Measurements from ENCODE around the gene PIK3CB. TPM values are rescaled to one million over a fixed set of nuclear protein-coding genes. Genes with fewer than 3 reads are reported as not detected.

PIK3CB gene
- total RNA-seq, 1 experiment from 2014 or later: 35.6 TPM

GRCh38 chr3:138879541-138880380, 45.0 kb upstream of the PIK3CB start:
- Histone ChIP-seq H3K18ac (ENCODE audit: insufficient read length, low read depth, low read length) (no peak overlapping the region), H3K4me2 (ENCODE audit: insufficient read depth, insufficient read length, low read length) (no peak overlapping the region), H2BK15ac (ENCODE audit: low read depth, low read length) (no peak overlapping the region), H2BK120ac (ENCODE audit: low read depth, low read length, poor library complexity, severe bottlenecking) (no peak overlapping the region), H3K79me2 (ENCODE audit: insufficient read depth, low read length) (no peaks in the 10 kb centered on the region), H2BK20ac (ENCODE audit: low read depth, low read length, poor library complexity, severe bottlenecking) (no peak overlapping the region), H4K20me1 (ENCODE audit: control insufficient read depth, insufficient read depth, insufficient read length) (no peaks in the 10 kb centered on the region), H2BK5ac (ENCODE audit: insufficient read length, low read length) (no peak overlapping the region), H2BK12ac (ENCODE audit: insufficient read length, low read depth, low read length) (no peak overlapping the region), H4K8ac (replicated peaks; ENCODE audit: insufficient read length, low read depth, low read length) (no peak overlapping the region), H3K27me3 (ENCODE audit: insufficient read depth, low read length) (no peaks in the 10 kb centered on the region), H3K79me1 (ENCODE audit: insufficient read depth, low read depth, low read length, poor library complexity, severe bottlenecking) (no peaks in the 10 kb centered on the region), H4K91ac (ENCODE audit: insufficient read length, low read depth, low read length) (no peak overlapping the region), H4K5ac (ENCODE audit: insufficient read length, low read depth, low read length) (no peak overlapping the region), H3K27ac (ENCODE audit: insufficient read length, low read depth, low read length) (no peak overlapping the region), H3K9ac (ENCODE audit: extremely low read depth, insufficient read length, low read length) (no peak overlapping the region), H3K14ac (ENCODE audit: insufficient read depth, low read length) (no peak overlapping the region), H3K4ac (ENCODE audit: low read depth, low read length) (no peak overlapping the region), H3K23me2 (ENCODE audit: insufficient read length, low read depth, low read length, poor library complexity, severe bottlenecking) (no peaks in the 10 kb centered on the region), H3K56ac (ENCODE audit: insufficient read length, low read depth, low read length) (no peak overlapping the region), H3T11ph (ENCODE audit: low read length) (no peak overlapping the region), H2AK5ac (ENCODE audit: insufficient read length, low read length) (no peak overlapping the region), H3K23ac (ENCODE audit: insufficient read length, low read depth, low read length) (no peak overlapping the region), H2AFZ (ENCODE audit: low read length) (no peak overlapping the region), H3K4me1 (ENCODE audit: insufficient read depth, low read length) (no peaks in the 10 kb centered on the region), H3K9me3 (ENCODE audit: control insufficient read depth, low read depth, low read length) (no peaks in the 10 kb centered on the region)
- H3K4me3 Mint-ChIP-seq: no peak overlapping the region
- H3K36me3 Mint-ChIP-seq (ENCODE audit: insufficient read depth in 1 of 3, low read depth in 3 of 3): peaks cover 0 to 4% (median 0%) of the 10 kb centered on the region in 3 experiments; a peak in 1 of 7 replicates
- no peak for TF ChIP-seq CTCF (conservative IDR thresholded peaks at IDR 0.05)
- peaks cover 7 to 8% of the 10 kb centered on the region in 2 experiments for H3K4me1 Mint-ChIP-seq
- peaks cover 4% of the 10 kb centered on the region for H3K27me3 Mint-ChIP-seq (ENCODE audit: low read depth)
- H3K27ac Mint-ChIP-seq: peak overlapping the region in 2 of 3 experiments; percentile 18 to 57; a peak in 2 of 7 replicates
- DNase-seq: peak; percentile 35
- H3K9me3 Mint-ChIP-seq: no peaks in the 10 kb centered on the region; a peak in 2 of 5 replicates
- no CpG with 5 or more reads among the region's 14 CpGs for WGBS (ENCODE audit: extremely low coverage, insufficient read length, low lambda C conversion rate)
